Mucosa of descending colon (tissue), 3 donors: Measurements from ENCODE around the gene CSDE1. TPM values are rescaled to one million over a fixed set of nuclear protein-coding genes. Genes with fewer than 3 reads are reported as not detected.

ENCODE experiments used
- ATAC-seq: fragments of 200-7000 bp; cut with Tn5 transposase; one replicate; pipeline ENCODE4 v1.9.1; 2020; ENCODE audit warnings: mild to moderate bottlenecking, moderate library complexity
- DNase-seq, 3 donors: peaks; one replicate each; pipeline ENCODE4 v3.0.0-alpha.2; 2020
- H3K36me3 ChIP-seq: fragments of 200-600 bp; one replicate; pipeline ENCODE4 v1.8.0; 2021; ENCODE audit warnings: low read depth, mild to moderate bottlenecking
- H3K4me1 ChIP-seq: fragments of 200-600 bp; one replicate; pipeline ENCODE4 v1.8.0; 2021; ENCODE audit warnings: low read depth, mild to moderate bottlenecking
- H3K4me3 ChIP-seq: fragments of 200-600 bp; one replicate; pipeline ENCODE4 v1.8.0; 2021; ENCODE audit warnings: mild to moderate bottlenecking
- H3K9me3 ChIP-seq: fragments of 200-600 bp; one replicate; pipeline ENCODE4 v1.8.0; 2021; ENCODE audit warnings: mild to moderate bottlenecking
- intact Hi-C, 2 donors: fragments of 100-400 bp; cut with DNase I in 1 of 2; cut with micrococcal nuclease in 1 of 2; formaldehyde crosslinking; loops; one replicate each; pipeline versions ENCODE4 v1.11.0 to v1.11.1; 2022; cut with DNase I, micrococcal nuclease
- total RNA-seq, 3 donors: library from RNA; stranded (reverse); fragmentation: NEBNext Ultra II Directional in 2 of 3; extraction: Animal tissue kit (Norgen Biotek cat#: 25700) in 2 of 3; gene quantifications; one replicate each; pipeline versions ENCODE4 v1.2.1 to v1.2.4, GENCODE V29; 2021 to 2023
- TF ChIP-seq, protein P1 (sequence below): fragments of 200-600 bp; IDR thresholded peaks from one replicate; pipeline ENCODE4 v1.8.0; 2022; ENCODE audit warnings: antibody characterized with exemption, mild to moderate bottlenecking
- donor health status: DM: no; HTN: no; CAD: no; lungs with moderate emphysema.
- donor health status: DM: no; HTN: no; CAD: no.
- donor health status: DM: no; HTN: yes; CAD: no.

The CSDE1 gene
- total RNA-seq, 3 donors from 2014 or later, result 429 to 934 (median 439) TPM

DNA sequence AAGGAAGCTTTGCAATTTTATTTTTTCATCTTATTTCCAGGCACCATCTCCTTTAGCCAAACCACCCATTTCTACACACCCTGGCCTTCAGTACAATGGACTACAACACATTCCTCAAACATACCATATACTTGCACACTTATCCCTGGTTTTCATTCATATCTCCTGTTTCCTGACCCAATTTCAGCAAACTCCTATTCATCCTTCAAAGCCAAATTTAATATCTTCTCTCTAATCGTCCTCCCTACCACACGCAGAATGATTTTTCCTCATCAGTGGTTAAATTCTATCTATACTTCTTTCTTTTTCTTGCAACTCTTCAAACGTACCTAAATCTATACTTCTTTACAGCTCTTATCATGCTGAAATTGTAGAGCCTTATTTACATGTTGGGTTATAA lies 90.8 kb downstream of the CSDE1 start:
- no peaks in the 10 kb centered on the region for H3K9me3 ChIP-seq
- intact Hi-C loops, result no loop called here
- TF ChIP-seq, protein P1, sequence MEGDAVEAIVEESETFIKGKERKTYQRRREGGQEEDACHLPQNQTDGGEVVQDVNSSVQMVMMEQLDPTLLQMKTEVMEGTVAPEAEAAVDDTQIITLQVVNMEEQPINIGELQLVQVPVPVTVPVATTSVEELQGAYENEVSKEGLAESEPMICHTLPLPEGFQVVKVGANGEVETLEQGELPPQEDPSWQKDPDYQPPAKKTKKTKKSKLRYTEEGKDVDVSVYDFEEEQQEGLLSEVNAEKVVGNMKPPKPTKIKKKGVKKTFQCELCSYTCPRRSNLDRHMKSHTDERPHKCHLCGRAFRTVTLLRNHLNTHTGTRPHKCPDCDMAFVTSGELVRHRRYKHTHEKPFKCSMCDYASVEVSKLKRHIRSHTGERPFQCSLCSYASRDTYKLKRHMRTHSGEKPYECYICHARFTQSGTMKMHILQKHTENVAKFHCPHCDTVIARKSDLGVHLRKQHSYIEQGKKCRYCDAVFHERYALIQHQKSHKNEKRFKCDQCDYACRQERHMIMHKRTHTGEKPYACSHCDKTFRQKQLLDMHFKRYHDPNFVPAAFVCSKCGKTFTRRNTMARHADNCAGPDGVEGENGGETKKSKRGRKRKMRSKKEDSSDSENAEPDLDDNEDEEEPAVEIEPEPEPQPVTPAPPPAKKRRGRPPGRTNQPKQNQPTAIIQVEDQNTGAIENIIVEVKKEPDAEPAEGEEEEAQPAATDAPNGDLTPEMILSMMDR, result no peak
- no peaks in the 10 kb centered on the region for H3K36me3 ChIP-seq
- peaks cover 8% of the 10 kb centered on the region for H3K4me1 ChIP-seq
- DNase-seq (no peak), ATAC-seq (no peak)
- H3K4me3 ChIP-seq, result no peak overlapping the region

Other genes starting within 250 kb of the CSDE1 start
- 10 to 100 TPM; 28.6 to 38.1 (median 35.5) TPM for gene TRIM33, start 246.8 kb downstream of the CSDE1 start, total RNA-seq
- 10 to 100 TPM; 27.0 to 35.9 (median 31.2) TPM for gene BCAS2, start 176.4 kb downstream of the CSDE1 start, total RNA-seq
- gene DENND2C, start 87.9 kb downstream of the CSDE1 start, total RNA-seq, result 1 to 10 TPM in 1 of 3 donors, under 1 TPM in 2; 0.80 to 1.6 (median 0.87) TPM
- gene AMPD1, start 62.4 kb downstream of the CSDE1 start, total RNA-seq, result 1 to 10 TPM in 1 of 3 donors, under 1 TPM in 2; 0.44 to 2.0 (median 0.63) TPM
- gene NRAS, start 41.2 kb downstream of the CSDE1 start, total RNA-seq, result 10 to 100 TPM; 25.3 to 51.1 (median 40.8) TPM
- 10 to 100 TPM; 34.5 to 35.5 (median 34.7) TPM for gene SIKE1, start 22.7 kb upstream of the CSDE1 start, total RNA-seq
- gene SYCP1, start 96.9 kb upstream of the CSDE1 start, total RNA-seq, result not detected